ENCODE results near the gene FER.
"Not testable (repeated sequence)": the region's sequence is repeated elsewhere in the genome, so short reads cannot be mapped to it uniquely, and the experiment has no call there.

Gene FER

DNA sequence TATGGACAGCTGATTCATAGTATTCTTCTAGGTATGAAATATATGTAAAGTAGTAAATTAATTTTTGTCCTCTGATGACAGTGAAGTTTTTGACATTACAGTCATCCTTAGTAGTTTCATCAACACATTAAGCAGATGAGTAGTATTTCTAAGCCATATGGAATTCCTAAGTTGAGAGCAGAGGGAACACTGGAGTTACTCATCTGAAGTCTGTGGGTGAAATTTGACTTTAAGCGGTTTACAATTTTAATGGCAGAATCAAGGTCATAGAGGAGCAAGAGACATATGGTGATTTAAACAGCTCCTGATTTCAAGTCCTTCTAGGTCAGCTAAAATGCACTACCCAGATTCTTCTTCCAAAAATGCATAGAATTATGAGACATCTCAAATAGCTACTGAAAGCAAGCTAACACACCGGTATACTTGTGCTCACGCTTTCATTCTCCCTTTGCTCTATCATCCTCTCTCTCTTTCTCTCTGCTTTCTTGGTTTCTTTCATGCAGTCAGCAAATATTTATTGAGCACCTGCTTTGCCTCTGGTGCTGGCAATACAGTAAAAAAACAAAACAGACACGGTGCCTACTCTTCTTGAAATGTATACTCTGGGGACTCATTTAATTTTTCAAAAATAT lies 235.9 kb downstream of the FER start:
- H4K20me1 ChIP-seq (ENCODE audit: low read depth, low read length) = no peaks in the 10 kb centered on the region
- no peaks in the 10 kb centered on the region for H3K79me2 ChIP-seq (ENCODE audit: insufficient read depth, low read length)
- H3K4me3 ChIP-seq (ENCODE audit: insufficient read depth, low read length, poor library complexity, severe bottlenecking) = no peak overlapping the region
- no peaks in the 10 kb centered on the region for H3F3A ChIP-seq (ENCODE audit: insufficient read depth)
- H3K27ac ChIP-seq (ENCODE audit: low read depth, low read length) = no peak overlapping the region
- H3K9ac ChIP-seq (ENCODE audit: low read length) = no peak overlapping the region
- no peaks in the 10 kb centered on the region for H3K9me3 ChIP-seq (ENCODE audit: insufficient read depth, low read length)
- H3K36me3 ChIP-seq (ENCODE audit: low read length) = no peaks in the 10 kb centered on the region
- TF ChIP-seq EZH2phosphoT487 (conservative IDR thresholded peaks at IDR 0.05; ENCODE audit: low read length) = no peak
- H2AFZ ChIP-seq (ENCODE audit: low read depth, low read length, severe bottlenecking) = no peak overlapping the region
- H3K4me2 ChIP-seq (ENCODE audit: low read depth, low read length, poor library complexity, severe bottlenecking) = no peak overlapping the region
- no peaks in the 10 kb centered on the region for H3K27me3 ChIP-seq (ENCODE audit: low read length)
- H3K9me2 ChIP-seq (replicated peaks; ENCODE audit: insufficient read depth, low read length) = no peaks in the 10 kb centered on the region

DNA sequence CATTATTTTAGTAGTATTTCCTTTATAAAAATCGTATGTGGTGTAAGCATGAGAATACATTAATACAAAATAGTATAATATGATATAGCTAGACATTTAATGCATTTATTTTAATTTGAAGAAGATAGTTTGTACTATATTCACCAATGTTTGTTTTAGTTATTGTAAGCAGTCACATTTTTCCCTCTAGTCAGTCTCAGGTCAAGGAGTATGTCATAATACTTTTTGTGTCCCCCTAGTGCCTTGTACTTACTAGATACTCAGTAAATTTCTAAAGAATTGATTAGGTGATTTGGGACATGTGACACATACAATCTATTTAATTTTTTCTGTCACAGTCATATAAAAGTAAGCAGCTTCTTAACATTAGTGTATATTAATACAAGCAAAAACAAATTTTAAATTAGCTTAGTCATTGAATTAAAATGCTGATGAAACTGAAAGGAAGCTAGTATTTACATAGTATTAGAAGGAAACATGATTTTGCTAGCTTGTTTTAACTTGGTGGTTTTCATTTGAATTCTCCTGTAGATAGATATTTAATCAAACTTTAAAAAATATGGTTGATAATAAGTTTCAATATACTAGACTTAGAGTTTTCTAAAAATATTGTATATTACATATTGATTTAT lies 242.2 kb downstream of the FER start:
- H3K27me3 ChIP-seq (ENCODE audit: low read length) = no peaks in the 10 kb centered on the region
- H3F3A ChIP-seq (ENCODE audit: insufficient read depth) = no peaks in the 10 kb centered on the region
- no peaks in the 10 kb centered on the region for H3K9me2 ChIP-seq (replicated peaks; ENCODE audit: insufficient read depth, low read length)
- no peak overlapping the region for H3K4me2 ChIP-seq (ENCODE audit: low read depth, low read length, poor library complexity, severe bottlenecking)
- H4K20me1 ChIP-seq (ENCODE audit: low read depth, low read length) = no peaks in the 10 kb centered on the region
- H3K79me2 ChIP-seq (ENCODE audit: insufficient read depth, low read length) = no peaks in the 10 kb centered on the region
- H3K9me3 ChIP-seq (ENCODE audit: insufficient read depth, low read length) = no peaks in the 10 kb centered on the region
- H3K9ac ChIP-seq (ENCODE audit: low read length) = no peak overlapping the region
- H2AFZ ChIP-seq (ENCODE audit: low read depth, low read length, severe bottlenecking) = no peak overlapping the region
- H3K27ac ChIP-seq (ENCODE audit: low read depth, low read length) = no peak overlapping the region
- H3K4me3 ChIP-seq (ENCODE audit: insufficient read depth, low read length, poor library complexity, severe bottlenecking) = no peak overlapping the region
- H3K36me3 ChIP-seq (ENCODE audit: low read length) = no peaks in the 10 kb centered on the region
- TF ChIP-seq EZH2phosphoT487 (conservative IDR thresholded peaks at IDR 0.05; ENCODE audit: low read length) = no peak
- TF ChIP-seq, protein P1, sequence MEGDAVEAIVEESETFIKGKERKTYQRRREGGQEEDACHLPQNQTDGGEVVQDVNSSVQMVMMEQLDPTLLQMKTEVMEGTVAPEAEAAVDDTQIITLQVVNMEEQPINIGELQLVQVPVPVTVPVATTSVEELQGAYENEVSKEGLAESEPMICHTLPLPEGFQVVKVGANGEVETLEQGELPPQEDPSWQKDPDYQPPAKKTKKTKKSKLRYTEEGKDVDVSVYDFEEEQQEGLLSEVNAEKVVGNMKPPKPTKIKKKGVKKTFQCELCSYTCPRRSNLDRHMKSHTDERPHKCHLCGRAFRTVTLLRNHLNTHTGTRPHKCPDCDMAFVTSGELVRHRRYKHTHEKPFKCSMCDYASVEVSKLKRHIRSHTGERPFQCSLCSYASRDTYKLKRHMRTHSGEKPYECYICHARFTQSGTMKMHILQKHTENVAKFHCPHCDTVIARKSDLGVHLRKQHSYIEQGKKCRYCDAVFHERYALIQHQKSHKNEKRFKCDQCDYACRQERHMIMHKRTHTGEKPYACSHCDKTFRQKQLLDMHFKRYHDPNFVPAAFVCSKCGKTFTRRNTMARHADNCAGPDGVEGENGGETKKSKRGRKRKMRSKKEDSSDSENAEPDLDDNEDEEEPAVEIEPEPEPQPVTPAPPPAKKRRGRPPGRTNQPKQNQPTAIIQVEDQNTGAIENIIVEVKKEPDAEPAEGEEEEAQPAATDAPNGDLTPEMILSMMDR (IDR thresholded peaks at IDR 0.05; ENCODE audit: insufficient read depth, low read length, poor library complexity, severe bottlenecking) = no peak

DNA sequence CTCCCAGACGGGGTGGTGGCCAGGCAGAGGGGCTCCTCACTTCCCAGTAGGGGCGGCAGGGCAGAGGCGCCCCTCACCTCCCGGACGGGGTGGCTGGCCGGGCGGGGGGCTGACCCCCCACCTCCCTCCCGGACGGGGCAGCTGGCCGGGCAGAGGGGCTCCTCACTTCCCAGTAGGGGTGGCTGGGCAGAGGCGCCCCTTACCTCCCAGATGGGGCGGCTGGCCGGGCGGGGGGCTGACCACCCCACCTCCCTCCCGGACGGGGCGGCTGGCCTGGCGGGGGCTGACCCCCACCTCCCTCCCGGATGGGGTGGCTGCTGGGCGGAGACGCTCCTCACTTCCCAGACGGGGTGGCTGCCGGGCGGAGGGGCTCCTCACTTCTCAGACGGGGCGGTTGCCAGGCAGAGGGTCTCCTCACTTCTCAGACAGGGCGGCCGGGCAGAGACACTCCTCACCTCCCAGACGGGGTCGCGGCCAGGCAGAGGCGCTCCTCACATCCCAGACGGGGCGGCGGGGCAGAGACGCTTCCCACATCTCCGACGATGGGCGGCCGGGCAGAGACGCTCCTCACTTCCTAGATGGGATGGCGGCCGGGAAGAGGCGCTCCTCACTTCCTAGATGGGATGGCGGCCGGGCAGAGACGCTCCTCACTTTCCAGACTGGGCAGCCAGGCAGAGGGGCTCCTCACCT lies 244.8 kb downstream of the FER start:
- H3K9me3 ChIP-seq (ENCODE audit: insufficient read depth, low read length); H3K4me3 ChIP-seq (ENCODE audit: insufficient read depth, low read length, poor library complexity, severe bottlenecking); H3K36me3 ChIP-seq (ENCODE audit: low read length); H4K20me1 ChIP-seq (ENCODE audit: low read depth, low read length); H2AFZ ChIP-seq (ENCODE audit: low read depth, low read length, severe bottlenecking); H3K27ac ChIP-seq (ENCODE audit: low read depth, low read length); H3F3A ChIP-seq (ENCODE audit: insufficient read depth); H3K9me2 ChIP-seq (replicated peaks; ENCODE audit: insufficient read depth, low read length); H3K27me3 ChIP-seq (ENCODE audit: low read length); H3K79me2 ChIP-seq (ENCODE audit: insufficient read depth, low read length); H3K9ac ChIP-seq (ENCODE audit: low read length); H3K4me2 ChIP-seq (ENCODE audit: low read depth, low read length, poor library complexity, severe bottlenecking): not testable (repeated sequence)

DNA sequence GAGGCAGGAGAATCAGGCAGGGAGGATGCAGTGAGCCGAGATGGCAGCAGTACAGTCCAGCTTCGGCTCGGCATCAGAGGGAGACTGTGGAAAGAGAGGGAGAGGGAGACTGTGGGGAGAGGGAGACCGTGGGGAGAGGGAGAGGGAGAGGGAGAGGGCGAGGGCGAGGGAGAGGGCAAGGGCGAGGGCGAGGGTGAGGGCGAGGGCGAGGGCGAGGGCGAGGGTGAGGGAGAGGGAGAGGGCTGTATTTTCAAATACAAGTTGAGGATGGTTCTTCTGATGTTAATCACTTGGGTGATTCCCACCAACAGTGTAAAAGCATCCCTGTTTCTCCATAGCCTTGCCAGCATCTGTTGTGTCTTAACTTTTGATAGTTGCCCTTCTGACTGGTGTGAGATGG lies 245.7 kb downstream of the FER start:
- H3K4me2 ChIP-seq (ENCODE audit: low read depth, low read length, poor library complexity, severe bottlenecking); H3K9me2 ChIP-seq (replicated peaks; ENCODE audit: insufficient read depth, low read length); H3K9ac ChIP-seq (ENCODE audit: low read length); H3K27ac ChIP-seq (ENCODE audit: low read depth, low read length); H3F3A ChIP-seq (ENCODE audit: insufficient read depth); H3K79me2 ChIP-seq (ENCODE audit: insufficient read depth, low read length); H3K36me3 ChIP-seq (ENCODE audit: low read length); H3K27me3 ChIP-seq (ENCODE audit: low read length); H3K4me3 ChIP-seq (ENCODE audit: insufficient read depth, low read length, poor library complexity, severe bottlenecking); H2AFZ ChIP-seq (ENCODE audit: low read depth, low read length, severe bottlenecking); H4K20me1 ChIP-seq (ENCODE audit: low read depth, low read length); H3K9me3 ChIP-seq (ENCODE audit: insufficient read depth, low read length): not testable (repeated sequence)

Data from SU-DHL-6 (cell line).